ENCODE measurements around the gene ELFN2. TPM values are rescaled to one million over a fixed set of nuclear protein-coding genes. Genes with fewer than 3 reads are reported as not detected.

ELFN2 gene
- total RNA-seq, 1 donor from 2014 or later, result 0.36 TPM

GRCh38 chr22:37414288-37414687 is 13.0 kb downstream of the ELFN2 start:
- Mint-ChIP-seq H3K4me1 (ENCODE audit: low read depth) (peaks cover 4% of the 10 kb centered on the region), H3K27me3 (peaks cover 40% of the 10 kb centered on the region)
- TF ChIP-seq, protein P1, sequence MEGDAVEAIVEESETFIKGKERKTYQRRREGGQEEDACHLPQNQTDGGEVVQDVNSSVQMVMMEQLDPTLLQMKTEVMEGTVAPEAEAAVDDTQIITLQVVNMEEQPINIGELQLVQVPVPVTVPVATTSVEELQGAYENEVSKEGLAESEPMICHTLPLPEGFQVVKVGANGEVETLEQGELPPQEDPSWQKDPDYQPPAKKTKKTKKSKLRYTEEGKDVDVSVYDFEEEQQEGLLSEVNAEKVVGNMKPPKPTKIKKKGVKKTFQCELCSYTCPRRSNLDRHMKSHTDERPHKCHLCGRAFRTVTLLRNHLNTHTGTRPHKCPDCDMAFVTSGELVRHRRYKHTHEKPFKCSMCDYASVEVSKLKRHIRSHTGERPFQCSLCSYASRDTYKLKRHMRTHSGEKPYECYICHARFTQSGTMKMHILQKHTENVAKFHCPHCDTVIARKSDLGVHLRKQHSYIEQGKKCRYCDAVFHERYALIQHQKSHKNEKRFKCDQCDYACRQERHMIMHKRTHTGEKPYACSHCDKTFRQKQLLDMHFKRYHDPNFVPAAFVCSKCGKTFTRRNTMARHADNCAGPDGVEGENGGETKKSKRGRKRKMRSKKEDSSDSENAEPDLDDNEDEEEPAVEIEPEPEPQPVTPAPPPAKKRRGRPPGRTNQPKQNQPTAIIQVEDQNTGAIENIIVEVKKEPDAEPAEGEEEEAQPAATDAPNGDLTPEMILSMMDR (IDR thresholded peaks at IDR 0.05; ENCODE audit: unreplicated experiment), result no peak

DNA sequence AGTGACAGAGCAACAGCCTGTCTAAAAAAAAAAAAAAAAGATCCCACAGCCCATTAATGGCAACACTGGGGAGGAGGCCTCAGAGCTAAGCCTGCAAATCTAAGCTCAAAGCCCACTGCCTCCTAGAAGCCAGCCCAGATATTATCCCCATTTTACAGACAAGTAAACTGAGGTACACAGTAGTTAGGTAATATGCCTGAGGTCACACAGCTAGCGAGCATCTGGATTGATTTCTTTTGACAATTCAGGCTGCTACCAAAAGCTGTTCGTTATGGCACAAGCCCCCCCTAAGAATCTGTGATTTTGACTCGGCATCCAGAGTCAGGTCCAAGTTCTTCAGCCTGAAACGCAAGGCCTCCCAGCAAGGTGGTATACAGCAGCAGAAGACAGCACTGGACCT is 13.7 kb downstream of the ELFN2 start:
- TF ChIP-seq, protein P1 (IDR thresholded peaks at IDR 0.05; ENCODE audit: unreplicated experiment), result no peak

More at GRCh38 chr22:37414288-37414687, 13.0 kb downstream of the ELFN2 start:
- no peaks in the 10 kb centered on the region for H3K9me3 Mint-ChIP-seq (ENCODE audit: low read depth)
- H3K27ac Mint-ChIP-seq, result no peak overlapping the region
- no peak overlapping the region for H3K4me3 Mint-ChIP-seq (ENCODE audit: low read depth)
- DNase-seq (ENCODE audit: low spot score, unreplicated experiment), result no peak
- no peaks in the 10 kb centered on the region for H3K36me3 Mint-ChIP-seq (ENCODE audit: insufficient read depth)

DNA sequence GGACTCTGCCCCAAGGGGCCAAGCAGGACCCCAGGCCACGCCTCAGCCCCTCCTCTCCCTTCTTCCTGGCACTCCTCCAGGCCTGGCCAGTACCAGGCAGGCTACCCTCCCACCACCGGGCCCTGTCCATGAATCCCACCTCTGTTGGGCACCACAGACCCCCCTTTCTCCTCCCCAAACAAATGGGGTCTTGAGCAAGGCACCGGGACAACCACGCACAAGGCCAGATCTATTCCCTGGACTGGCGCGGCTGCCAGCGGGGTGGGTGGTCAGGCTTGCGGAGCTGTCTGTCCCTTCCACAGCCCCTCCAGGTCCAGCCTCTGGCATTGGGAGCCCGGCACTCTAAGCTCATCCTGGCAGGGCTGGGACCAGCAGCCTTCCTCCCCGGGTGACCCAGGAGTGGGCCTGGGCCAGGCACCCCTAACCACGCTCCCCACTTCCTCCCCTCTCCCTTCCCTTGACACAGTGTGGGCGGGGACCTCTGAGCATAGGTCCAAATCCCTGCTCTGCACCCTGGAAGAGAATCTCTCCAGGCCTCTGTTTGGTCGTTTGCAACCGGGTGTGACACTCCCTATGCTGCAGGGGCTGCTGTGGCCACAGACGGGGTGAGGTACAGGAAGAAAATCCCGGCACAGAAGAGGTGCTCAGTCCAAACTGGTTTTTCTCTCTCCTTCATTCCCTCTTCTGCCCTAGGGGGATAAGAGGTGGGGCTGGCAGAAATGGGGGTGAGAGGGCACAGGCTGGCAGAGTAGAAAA is 14.6 kb downstream of the ELFN2 start:
- no peak overlapping the region for H3K27ac Mint-ChIP-seq
- no peaks in the 10 kb centered on the region for H3K9me3 Mint-ChIP-seq (ENCODE audit: low read depth)
- no peak overlapping the region for H3K4me3 Mint-ChIP-seq (ENCODE audit: low read depth)
- DNase-seq (ENCODE audit: low spot score, unreplicated experiment), result no peak
- no peaks in the 10 kb centered on the region for H3K36me3 Mint-ChIP-seq (ENCODE audit: insufficient read depth)
- H3K27me3 Mint-ChIP-seq, result peaks cover 25% of the 10 kb centered on the region
- H3K4me1 Mint-ChIP-seq (ENCODE audit: low read depth), result no peaks in the 10 kb centered on the region
- TF ChIP-seq, protein P1 (IDR thresholded peaks at IDR 0.05; ENCODE audit: unreplicated experiment), result no peak

More for the DNA sequence above, 13.7 kb downstream of the ELFN2 start:
- no peak for DNase-seq (ENCODE audit: low spot score, unreplicated experiment)
- Mint-ChIP-seq H3K27ac (no peak overlapping the region), H3K4me3 (ENCODE audit: low read depth) (no peak overlapping the region), H3K9me3 (ENCODE audit: low read depth) (no peaks in the 10 kb centered on the region), H3K4me1 (ENCODE audit: low read depth) (no peaks in the 10 kb centered on the region), H3K27me3 (peaks cover 32% of the 10 kb centered on the region), H3K36me3 (ENCODE audit: insufficient read depth) (no peaks in the 10 kb centered on the region)

GRCh38 chr22:37411655-37412054 is 15.6 kb downstream of the ELFN2 start:
- no peak for DNase-seq (ENCODE audit: low spot score, unreplicated experiment)
- Mint-ChIP-seq H3K4me1 (ENCODE audit: low read depth) (no peaks in the 10 kb centered on the region), H3K4me3 (ENCODE audit: low read depth) (no peak overlapping the region), H3K9me3 (ENCODE audit: low read depth) (no peaks in the 10 kb centered on the region), H3K36me3 (ENCODE audit: insufficient read depth) (no peaks in the 10 kb centered on the region), H3K27me3 (peaks cover 22% of the 10 kb centered on the region), H3K27ac (no peak overlapping the region)
- TF ChIP-seq, protein P1 (IDR thresholded peaks at IDR 0.05; ENCODE audit: unreplicated experiment), result no peak

- DNase-seq (ENCODE audit: low spot score, unreplicated experiment), result no peak
- TF ChIP-seq, protein P1 (IDR thresholded peaks at IDR 0.05; ENCODE audit: unreplicated experiment), result no peak
- no peak overlapping the region for H3K4me3 Mint-ChIP-seq (ENCODE audit: low read depth)
- H3K27me3 Mint-ChIP-seq, result peaks cover 18% of the 10 kb centered on the region
- no peaks in the 10 kb centered on the region for H3K9me3 Mint-ChIP-seq (ENCODE audit: low read depth)
- no peak overlapping the region for H3K27ac Mint-ChIP-seq
- no peaks in the 10 kb centered on the region for H3K36me3 Mint-ChIP-seq (ENCODE audit: insufficient read depth)
- no peaks in the 10 kb centered on the region for H3K4me1 Mint-ChIP-seq (ENCODE audit: low read depth)
These were observed 16.9 kb downstream of the ELFN2 start for GRCh38 chr22:37410174-37411055.

All from progenitor cell of endocrine pancreas (in vitro differentiated cells).